Mammary epithelial cell (primary cell): ENCODE measurements around the gene XRRA1.
A peak's percentile ranks its signal among the peaks of the same experiment; 100 is the strongest.

Experiments used
- CTCF ChIP-seq, 2 donors: IDR thresholded peaks in 1 of 2; conservative IDR thresholded peaks in 1 of 2; 2 replicates each; pipeline ENCODE4 v1.5.1; 2011 to 2012; ENCODE audit warnings: inconsistent platforms in 2 of 2, low read length in 2 of 2, mild to moderate bottlenecking in 2 of 2, control low read depth in 1 of 2, low read depth in 1 of 2; ENCODE audit not compliant: insufficient read depth in 1 of 2; ENCODE audit errors: extremely low read depth in 1 of 2
- EZH2 ChIP-seq: IDR thresholded peaks from 2 replicates; pipeline ENCODE4 v1.6.1; 2012; ENCODE audit warnings: low read length, inconsistent platforms, borderline replicate concordance

GRCh38 chr11:74877132-74877531 lies 71.8 kb downstream of the XRRA1 start:
- TF ChIP-seq CTCF (conservative IDR thresholded peaks at IDR 0.05 in 1 of 2, IDR thresholded peaks at IDR 0.05 in 1 of 2; ENCODE audit: extremely low read depth in 1 of 2, insufficient read depth in 1 of 2, low read depth in 1 of 2, low read length in 2 of 2) (peak; percentile 46 to 52), EZH2 (no peak)
